ENCODE measurements around the gene SATB2. TPM values are rescaled to one million over a fixed set of nuclear protein-coding genes. Genes with fewer than 3 reads are reported as not detected.

SATB2 gene
- total RNA-seq, 1 experiment from 2014 or later, result 3.0 TPM

- no peak for TF ChIP-seq EZH2 (IDR thresholded peaks at IDR 0.05; ENCODE audit: low read length, unreplicated experiment)
- TF ChIP-seq EZH2phosphoT487 (IDR thresholded peaks at IDR 0.05; ENCODE audit: borderline replicate concordance, low read length), result no peak
- no peak for TF ChIP-seq CTCF (conservative IDR thresholded peaks at IDR 0.05; ENCODE audit: low read depth, low read length)
- POLR2A ChIA-PET (ENCODE audit: unreplicated experiment), result interaction anchor here (0.5 to 0.6 kb wide), 2 partner anchors 117 to 653 kb away, joined by 3 read pairs; no protein-coding TSS in a partner anchor
- ATAC-seq, result no peak
- H3F3A ChIP-seq (ENCODE audit: low read length, unreplicated experiment), result no peaks in the 10 kb centered on the region
- H2AFZ ChIP-seq (ENCODE audit: low read length), result peak overlapping the region; percentile 97
- H3K9me2 ChIP-seq (replicated peaks; ENCODE audit: low read length), result no peaks in the 10 kb centered on the region
- H3K9me3 ChIP-seq (ENCODE audit: low read length), result no peaks in the 10 kb centered on the region
- intact Hi-C loops (cut with micrococcal nuclease), result no loop called here
- no peak for DNase-seq
- H3K4me1 ChIP-seq (ENCODE audit: insufficient read depth, low read length), result peaks cover 14% of the 10 kb centered on the region
- peak overlapping the region; percentile 90 for H3K4me2 ChIP-seq (ENCODE audit: low read length)
- H3K27ac ChIP-seq (ENCODE audit: low read length), result no peak overlapping the region
- peak overlapping the region; percentile 90; the same call in 1 of the 2 replicates for H3K9ac ChIP-seq (ENCODE audit: low read length)
- H3K36me3 ChIP-seq (ENCODE audit: low read depth, low read length), result no peaks in the 10 kb centered on the region
- peak overlapping the region; percentile 79 for H3K4me3 ChIP-seq (ENCODE audit: low read length)
- no TSS peak for BruUV-seq (replicated peaks)
- no peaks in the 10 kb centered on the region for H3K79me2 ChIP-seq (ENCODE audit: low read length)
- CTCF ChIA-PET, result no interaction called here
- H4K20me1 ChIP-seq (ENCODE audit: low read length), result no peaks in the 10 kb centered on the region
- peaks cover 11% of the 10 kb centered on the region; the same call in 1 of the 2 replicates for H3K27me3 ChIP-seq (ENCODE audit: low read length)
Measured at GRCh38 chr2:199460846-199461710, 3.3 kb upstream of the SATB2 start.

- no peaks in the 10 kb centered on the region for H3K9me2 ChIP-seq (replicated peaks; ENCODE audit: low read length)
- intact Hi-C loops (cut with micrococcal nuclease), result no loop called here
- no peaks in the 10 kb centered on the region for H3F3A ChIP-seq (ENCODE audit: low read length, unreplicated experiment)
- peaks cover 14% of the 10 kb centered on the region for H3K4me1 ChIP-seq (ENCODE audit: insufficient read depth, low read length)
- no peaks in the 10 kb centered on the region for H3K36me3 ChIP-seq (ENCODE audit: low read depth, low read length)
- no peaks in the 10 kb centered on the region for H4K20me1 ChIP-seq (ENCODE audit: low read length)
- H3K79me2 ChIP-seq (ENCODE audit: low read length), result no peaks in the 10 kb centered on the region
- H3K4me3 ChIP-seq (ENCODE audit: low read length), result peak overlapping the region; percentile 79
- H3K27ac ChIP-seq (ENCODE audit: low read length), result peak overlapping the region; percentile 75
- H3K9me3 ChIP-seq (ENCODE audit: low read length), result no peaks in the 10 kb centered on the region
- ATAC-seq, result no peak
- H2AFZ ChIP-seq (ENCODE audit: low read length), result peak overlapping the region; percentile 97
- peak; percentile 35 for DNase-seq
- POLR2A ChIA-PET (ENCODE audit: unreplicated experiment), result interaction anchor here (0.5 to 0.6 kb wide), 2 partner anchors 116 to 652 kb away, joined by 3 read pairs; no protein-coding TSS in a partner anchor
- H3K4me2 ChIP-seq (ENCODE audit: low read length), result peak overlapping the region; percentile 90
- 0 out of 2 replicates have a peak, but pooled peaks cover 3% of the 10 kb centered on the region for H3K27me3 ChIP-seq (ENCODE audit: low read length)
- CTCF ChIA-PET, result no interaction called here
- peak overlapping the region; percentile 90 for H3K9ac ChIP-seq (ENCODE audit: low read length)
- TSS peak; percentile 80 for BruUV-seq (replicated peaks)
- TF ChIP-seq CTCF (conservative IDR thresholded peaks at IDR 0.05; ENCODE audit: low read depth, low read length), result no peak
- TF ChIP-seq EZH2phosphoT487 (IDR thresholded peaks at IDR 0.05; ENCODE audit: borderline replicate concordance, low read length), result no peak
- no peak for TF ChIP-seq EZH2 (IDR thresholded peaks at IDR 0.05; ENCODE audit: low read length, unreplicated experiment)
Measured at GRCh38 chr2:199460101-199460671, 2.4 kb upstream of the SATB2 start.
